Naive thymus-derived CD4-positive, alpha-beta T cell (primary cell): Measurements from ENCODE around the gene PEX14. TPM values are rescaled to one million over a fixed set of nuclear protein-coding genes. Genes with fewer than 3 reads are reported as not detected.
"Not testable (repeated sequence)": the region's sequence is repeated elsewhere in the genome, so short reads cannot be mapped to it uniquely, and the experiment has no call there.

Source experiments
- ATAC-seq: fragments of 150-1000 bp; cut with Tn5 transposase; 2 replicates; pipeline ENCODE4 v1.10.0; 2021; ENCODE audit warnings: mild to moderate bottlenecking, moderate library complexity
- CTCF ChIA-PET: fragments of 350-600 bp; sonication (Branson Sonifier 250); formaldehyde crosslinking; loops from one replicate; lab custom pipeline; 2021; ENCODE audit warnings: antibody characterized with exemption; lab: Charles Lee
- POLR2A ChIA-PET: fragments of 350-600 bp; sonication (Branson Sonifier 250); formaldehyde crosslinking; loops from one replicate; lab custom pipeline; 2021; ENCODE audit warnings: antibody characterized with exemption, inconsistent platforms; lab: Charles Lee
- DNase-seq, 9 donors: peaks; one replicate each; pipeline versions ENCODE4 v3.0.0 to v3.0.0-alpha.2; 2020 to 2022; ENCODE audit warnings: mixed read lengths in 1 of 9
- H3K27ac ChIP-seq: one replicate; pipeline ENCODE4 v1.7.0; 2013; ENCODE audit warnings: mild to moderate bottlenecking, low read depth, low read length, moderate library complexity
- H3K27me3 ChIP-seq, 2 donors: one replicate each; pipeline ENCODE4 v1.7.0; 2013; ENCODE audit warnings: low read length in 2 of 2, mild to moderate bottlenecking in 2 of 2, moderate library complexity in 2 of 2; ENCODE audit not compliant: control insufficient read depth in 2 of 2, insufficient read depth in 2 of 2
- H3K36me3 ChIP-seq, 3 experiments: 1 replicate in 2 of 3; 2 replicates in 1 of 3; pipeline ENCODE4 v1.7.0; 2013; ENCODE audit warnings: low read length in 3 of 3, mild to moderate bottlenecking in 3 of 3, moderate library complexity in 1 of 3; ENCODE audit not compliant: insufficient read depth in 3 of 3, control insufficient read depth in 2 of 3
- H3K4me1 ChIP-seq, 2 donors: one replicate each; pipeline ENCODE4 v1.7.0; 2013; ENCODE audit warnings: low read length in 2 of 2, mild to moderate bottlenecking in 2 of 2, moderate library complexity in 1 of 2; ENCODE audit not compliant: control insufficient read depth in 2 of 2, insufficient read depth in 2 of 2
- H3K4me3 ChIP-seq: 2 replicates; pipeline ENCODE4 v1.7.0; 2013; ENCODE audit warnings: mild to moderate bottlenecking, low read length
- H3K9me3 ChIP-seq, 3 experiments: 1 replicate in 2 of 3; 2 replicates in 1 of 3; pipeline ENCODE4 v1.7.0; 2013; ENCODE audit warnings: low read length in 3 of 3; ENCODE audit not compliant: control insufficient read depth in 2 of 3
- H3K27ac Mint-ChIP-seq, 9 donors: one replicate each; pipeline ENCODE4 v1.8.0; 2020 to 2022; ENCODE audit warnings: mixed read lengths in 9 of 9, mild to moderate bottlenecking in 8 of 9, moderate library complexity in 5 of 9, inconsistent platforms in 2 of 9
- H3K27me3 Mint-ChIP-seq, 5 donors: one replicate each; pipeline ENCODE4 v1.8.0; 2021 to 2022; ENCODE audit warnings: mixed read lengths in 5 of 5, mild to moderate bottlenecking in 1 of 5
- H3K36me3 Mint-ChIP-seq, 5 donors: one replicate each; pipeline ENCODE4 v1.8.0; 2020 to 2022; ENCODE audit warnings: mixed read lengths in 5 of 5, mild to moderate bottlenecking in 3 of 5, inconsistent platforms in 1 of 5
- H3K4me1 Mint-ChIP-seq, 7 donors: one replicate each; pipeline ENCODE4 v1.8.0; 2020 to 2022; ENCODE audit warnings: mixed read lengths in 7 of 7, mild to moderate bottlenecking in 3 of 7, inconsistent platforms in 1 of 7
- H3K4me3 Mint-ChIP-seq, 10 donors: one replicate each; pipeline ENCODE4 v1.8.0; 2020 to 2022; ENCODE audit warnings: mild to moderate bottlenecking in 10 of 10, mixed read lengths in 10 of 10, moderate library complexity in 6 of 10, inconsistent platforms in 2 of 10
- H3K9me3 Mint-ChIP-seq, 11 donors: one replicate each; pipeline ENCODE4 v1.8.0; 2020 to 2022; ENCODE audit warnings: mixed read lengths in 11 of 11, mild to moderate bottlenecking in 4 of 11, inconsistent platforms in 1 of 11, moderate library complexity in 1 of 11
- intact Hi-C, 2 donors: fragments of 100-400 bp; cut with micrococcal nuclease; formaldehyde crosslinking; loops; one replicate each; pipeline ENCODE4 v1.15.1; 2023
- polyA plus RNA-seq, 2 donors: library from polyadenylated mRNA; unstranded; fragments of 300-500 nt; fragmentation: Illumina TruSeq; gene quantifications; one replicate each; pipeline ENCODE4 v1.2.3, GENCODE V29; 2021
- total RNA-seq, 6 experiments: library from RNA in 5 of 6; stranded (reverse) in 5 of 6; gene quantifications; 1 replicate in 5 of 6; 2 replicates in 1 of 6; pipeline ENCODE4 v1.2.3 and lab custom pipeline; 2021 to 2026

PEX14 gene
- total and polyA plus RNA-seq, 7 experiments from 2014 or later: 3.6 to 27.8 (median 21.3) TPM

DNA sequence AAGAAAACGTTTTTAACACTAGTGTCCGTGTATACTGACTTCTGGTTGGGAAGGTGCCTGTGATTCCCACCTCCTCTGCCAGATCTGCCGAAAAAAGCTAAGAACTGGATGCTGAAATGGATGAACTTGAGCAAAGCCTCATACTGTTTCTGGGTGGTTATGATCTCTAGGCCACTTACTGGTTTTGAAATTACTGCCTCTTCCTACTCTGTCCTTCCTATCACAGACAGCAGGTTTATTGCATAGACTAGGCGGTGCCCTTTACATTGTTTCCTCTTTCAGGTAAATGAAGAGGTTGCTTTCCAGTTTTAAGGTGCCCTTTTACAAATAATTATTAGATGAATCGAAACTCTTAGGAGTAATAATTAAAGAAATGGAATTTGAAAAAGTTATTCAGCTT lies 27.5 kb downstream of the PEX14 start:
- Mint-ChIP-seq H3K27me3 (no peaks in the 10 kb centered on the region), H3K36me3 (peaks cover 0 to 8% (median 3%) of the 10 kb centered on the region in 5 donors), H3K4me1 (peaks cover 24 to 64% (median 42%) of the 10 kb centered on the region in 7 donors), H3K27ac (peak overlapping the region in 1 of 9 donors; percentile 4), H3K9me3 (no peaks in the 10 kb centered on the region), H3K4me3 (peak overlapping the region in 1 of 10 donors; percentile 37)
- Histone ChIP-seq H3K36me3 (no peaks in the 10 kb centered on the region), H3K27ac (no peak overlapping the region), H3K4me1 (peaks cover 2 to 7% of the 10 kb centered on the region in 2 donors), H3K4me3 (no peak overlapping the region), H3K27me3 (no peaks in the 10 kb centered on the region), H3K9me3 (no peaks in the 10 kb centered on the region)
- intact Hi-C loops: no loop called here
- CTCF ChIA-PET: interaction anchor here (0.8 kb wide), 1 partner anchor 887 kb away, joined by 4 read pairs; no protein-coding TSS in a partner anchor
- POLR2A ChIA-PET: no interaction called here
- DNase-seq (no peak), ATAC-seq (no peak)

DNA sequence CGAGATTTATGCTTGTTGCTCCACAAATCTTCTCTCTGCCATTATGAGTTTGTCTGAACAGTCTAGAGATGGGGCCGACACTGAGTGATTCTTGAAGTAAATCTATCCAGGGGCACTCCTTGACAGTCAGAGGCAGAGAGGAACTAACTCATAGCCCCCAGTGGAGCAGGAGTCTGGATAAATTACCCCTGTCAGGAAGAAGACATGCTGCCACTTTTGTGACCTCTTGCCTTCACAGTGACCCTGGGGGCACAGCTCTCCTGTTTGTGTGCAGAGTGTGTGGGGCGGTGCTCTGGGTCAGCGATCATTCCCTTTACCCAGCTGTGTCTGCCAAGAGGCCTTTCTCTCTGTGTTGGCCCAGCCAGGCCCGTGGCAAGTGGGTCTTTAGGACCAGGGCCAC lies 29.5 kb downstream of the PEX14 start:
- Histone ChIP-seq H3K36me3 (no peaks in the 10 kb centered on the region), H3K27ac (no peak overlapping the region), H3K4me1 (peaks cover 2 to 6% of the 10 kb centered on the region in 2 donors), H3K4me3 (no peak overlapping the region), H3K27me3 (no peaks in the 10 kb centered on the region), H3K9me3 (no peaks in the 10 kb centered on the region)
- H3K36me3 Mint-ChIP-seq: peaks cover 0 to 8% (median 0%) of the 10 kb centered on the region in 5 donors
- H3K4me3 Mint-ChIP-seq: no peak overlapping the region
- CTCF ChIA-PET: interaction anchor here (0.5 to 5.8 kb wide), 3 partner anchors 10 to 189 kb away, joined by 3 to 43 read pairs (median 3); no protein-coding TSS in a partner anchor
- H3K9me3 Mint-ChIP-seq: no peaks in the 10 kb centered on the region
- intact Hi-C loops: no loop called here
- H3K27me3 Mint-ChIP-seq: no peaks in the 10 kb centered on the region
- H3K27ac Mint-ChIP-seq: peak overlapping the region in 5 of 9 donors; percentile 22 to 65 (median 56)
- H3K4me1 Mint-ChIP-seq: peaks cover 23 to 60% (median 35%) of the 10 kb centered on the region in 7 donors
- no peak for DNase-seq
- ATAC-seq: no peak
- POLR2A ChIA-PET: interaction anchor here (1.2 kb wide), 1 partner anchor 9 kb away, joined by 4 read pairs; no protein-coding TSS in a partner anchor

DNA sequence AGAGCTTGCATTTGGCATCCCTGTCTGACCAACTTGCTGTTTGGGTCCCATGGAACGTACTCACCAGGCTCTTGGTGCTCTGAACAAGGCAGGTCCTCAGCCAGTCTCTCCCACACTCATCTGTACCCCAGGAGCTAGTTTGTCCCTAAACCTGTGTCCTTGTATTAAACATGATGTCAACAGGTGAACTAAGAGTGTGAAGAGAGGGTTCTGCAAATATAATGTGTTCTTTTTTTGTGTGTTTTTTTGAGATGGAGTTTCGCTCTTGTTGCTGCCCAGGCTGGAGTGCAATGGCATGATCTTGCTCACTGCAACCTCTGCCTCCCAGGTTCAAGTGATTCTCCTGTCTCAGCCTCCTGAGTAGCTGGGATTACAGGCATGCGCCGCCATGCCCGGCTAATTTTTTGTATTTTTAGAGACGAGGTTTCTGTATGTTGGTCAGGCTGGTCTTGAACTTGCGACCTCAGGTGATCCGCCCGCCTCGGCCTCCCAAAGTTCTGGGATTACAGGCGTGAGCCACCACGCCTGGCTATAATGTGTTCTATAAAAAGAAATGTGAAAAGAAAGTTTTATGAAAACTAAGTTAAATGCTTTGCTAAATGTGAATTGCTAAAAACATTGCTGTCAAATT lies 31.4 kb downstream of the PEX14 start:
- H3K4me3 ChIP-seq, H3K9me3 Mint-ChIP-seq, H3K27me3 Mint-ChIP-seq, H3K27ac ChIP-seq, H3K27me3 ChIP-seq, DNase-seq, H3K4me3 Mint-ChIP-seq, intact Hi-C loops, H3K9me3 ChIP-seq, H3K36me3 Mint-ChIP-seq, ATAC-seq, H3K36me3 ChIP-seq: not testable (repeated sequence)
- POLR2A ChIA-PET: interaction anchor here (1.5 kb wide), 1 partner anchor 11 kb away, joined by 6 read pairs; no protein-coding TSS in a partner anchor
- CTCF ChIA-PET: interaction anchor here (2.9 to 5.8 kb wide), 2 partner anchors 8 to 12 kb away, joined by 15 to 43 read pairs; no protein-coding TSS in a partner anchor
- peaks cover 17 to 21% of the 10 kb centered on the region in 2 donors for H3K4me1 ChIP-seq
- Mint-ChIP-seq H3K27ac (peak overlapping the region in 7 of 9 donors; percentile 30 to 82 (median 66)), H3K4me1 (peaks cover 32 to 71% (median 49%) of the 10 kb centered on the region in 7 donors)

DNA sequence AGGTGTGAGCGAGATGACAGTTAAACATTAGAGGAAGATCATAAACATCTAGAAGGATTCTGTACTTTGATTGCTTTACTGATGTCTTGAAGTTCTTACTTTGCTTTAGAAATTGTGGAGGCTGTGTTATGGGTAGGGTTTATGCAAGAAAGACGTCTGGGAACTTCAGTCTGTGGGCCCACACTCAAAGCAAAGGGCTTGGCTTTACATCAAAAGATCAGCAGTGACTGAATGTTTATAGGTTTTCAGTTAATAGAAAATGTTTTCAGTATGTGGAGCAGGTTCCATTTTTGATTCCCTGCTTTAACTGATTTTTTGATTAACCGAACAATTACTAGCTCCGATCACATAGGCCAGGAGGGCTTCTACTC lies 31.9 kb downstream of the PEX14 start:
- H3K36me3 ChIP-seq: no peaks in the 10 kb centered on the region
- Mint-ChIP-seq H3K4me3 (no peak overlapping the region), H3K27ac (peak overlapping the region in 8 of 9 donors; percentile 44 to 85 (median 70)), H3K9me3 (no peaks in the 10 kb centered on the region), H3K36me3 (peaks cover 0 to 6% (median 0%) of the 10 kb centered on the region in 5 donors), H3K27me3 (no peaks in the 10 kb centered on the region), H3K4me1 (peaks cover 37 to 76% (median 54%) of the 10 kb centered on the region in 7 donors)
- peaks cover 22 to 26% of the 10 kb centered on the region in 2 donors for H3K4me1 ChIP-seq
- ATAC-seq (no peak), DNase-seq (no peak)
- H3K4me3 ChIP-seq: no peak overlapping the region
- CTCF ChIA-PET: interaction anchor here (0.6 to 5.8 kb wide), 5 partner anchors 9 to 435 kb away, joined by 4 to 43 read pairs (median 6); no protein-coding TSS in a partner anchor
- POLR2A ChIA-PET: interaction anchor here (0.7 to 1.5 kb wide), 2 partner anchors 10 to 12 kb away, joined by 4 to 6 read pairs; no protein-coding TSS in a partner anchor
- no peaks in the 10 kb centered on the region for H3K9me3 ChIP-seq
- intact Hi-C loops: loop anchor here (1.0 kb wide), 5 partner anchors 11 to 436 kb away; no protein-coding TSS in a partner anchor
- no peaks in the 10 kb centered on the region for H3K27me3 ChIP-seq
- H3K27ac ChIP-seq: no peak overlapping the region

DNA sequence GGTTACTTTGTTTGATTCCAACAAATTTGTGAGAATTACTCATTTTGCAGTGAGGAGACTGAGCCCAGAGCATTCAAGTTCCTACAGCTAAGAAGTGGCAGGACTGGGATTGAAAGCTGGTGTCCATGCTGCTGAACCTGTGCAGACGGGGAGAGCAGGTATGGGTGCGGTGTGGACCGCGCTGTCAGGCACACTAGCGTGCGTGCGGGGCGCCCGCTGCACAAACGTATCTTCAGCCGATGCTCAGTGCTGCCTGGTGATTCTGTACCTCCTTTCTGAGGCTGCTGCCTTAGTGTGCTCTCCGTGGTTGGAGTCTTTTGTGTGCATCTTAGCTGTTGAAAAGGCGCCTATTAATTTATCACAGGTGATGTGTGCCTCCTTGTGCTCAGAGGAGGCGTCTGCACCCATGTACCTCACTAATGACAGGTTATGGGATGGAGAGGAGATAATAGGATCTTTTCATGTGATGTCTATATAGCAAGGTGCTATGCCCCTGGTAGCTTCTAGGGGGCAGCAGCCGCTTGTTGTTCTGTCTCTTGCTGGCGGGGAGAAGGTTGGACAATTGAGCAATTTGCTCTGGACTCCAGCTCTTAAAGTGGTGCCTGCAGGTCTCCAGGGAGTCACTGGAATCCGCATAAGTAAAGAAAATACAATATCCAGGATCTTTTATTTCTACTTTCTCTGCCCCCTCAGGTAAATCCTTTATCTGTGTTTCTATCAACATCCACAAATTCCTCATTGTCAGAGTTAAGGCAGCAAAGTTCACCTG lies 32.5 kb downstream of the PEX14 start:
- Mint-ChIP-seq H3K27ac (peak overlapping the region; percentile 37 to 85 (median 57)), H3K36me3 (peaks cover 0 to 6% (median 0%) of the 10 kb centered on the region in 5 donors), H3K4me1 (peaks cover 38 to 76% (median 54%) of the 10 kb centered on the region in 7 donors), H3K9me3 (no peaks in the 10 kb centered on the region), H3K27me3 (no peaks in the 10 kb centered on the region), H3K4me3 (peak overlapping the region in 4 of 10 donors; percentile 7 to 66 (median 36))
- ATAC-seq (peak; percentile 78), DNase-seq (peak in 7 of 9 donors; percentile 32 to 60 (median 55))
- Histone ChIP-seq H3K4me3 (no peak overlapping the region), H3K27me3 (no peaks in the 10 kb centered on the region), H3K36me3 (no peaks in the 10 kb centered on the region), H3K9me3 (no peaks in the 10 kb centered on the region), H3K4me1 (peaks cover 29 to 32% of the 10 kb centered on the region in 2 donors), H3K27ac (no peak overlapping the region)
- POLR2A ChIA-PET: interaction anchor here (0.6 to 1.5 kb wide), 3 partner anchors 11 to 21 kb away, joined by 3 to 6 read pairs (median 4); no protein-coding TSS in a partner anchor
- intact Hi-C loops: loop anchor here (1.0 kb wide), 5 partner anchors 12 to 435 kb away; no protein-coding TSS in a partner anchor
- CTCF ChIA-PET: interaction anchor here (0.6 to 5.8 kb wide), 12 partner anchors 9 to 435 kb away, joined by 3 to 43 read pairs (median 4); no protein-coding TSS in a partner anchor

DNA sequence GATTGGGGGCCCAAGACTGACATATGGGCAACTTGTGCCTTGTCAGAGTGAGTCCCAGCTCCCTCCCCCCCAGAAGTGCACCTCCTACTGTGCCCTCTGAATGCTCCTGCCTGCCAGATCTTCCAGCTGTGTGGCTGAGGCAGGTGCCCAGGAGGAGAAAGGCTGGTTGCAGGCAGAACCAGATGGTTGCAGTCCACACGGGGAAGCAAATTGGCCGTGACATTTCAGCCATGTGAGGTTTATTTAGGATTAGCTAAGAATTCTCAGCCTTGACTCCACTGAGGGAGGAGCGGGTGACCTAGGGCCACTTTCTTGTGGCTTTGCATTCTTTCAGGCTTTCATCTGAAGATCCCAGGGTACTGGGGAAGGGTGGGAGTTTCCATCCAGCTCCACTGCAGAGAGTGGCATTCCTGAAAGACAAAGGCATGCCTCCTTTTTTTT lies 33.8 kb downstream of the PEX14 start:
- ChIA-PET POLR2A (interaction anchor here (2.9 kb wide), 1 partner anchor 13 kb away, joined by 20 read pairs; no protein-coding TSS in a partner anchor), CTCF (interaction anchor here (0.6 to 5.8 kb wide), 7 partner anchors 10 to 434 kb away, joined by 3 to 43 read pairs (median 4); no protein-coding TSS in a partner anchor)
- Mint-ChIP-seq H3K4me1 (peaks cover 40 to 83% (median 61%) of the 10 kb centered on the region in 7 donors), H3K36me3 (peaks cover 0 to 6% (median 0%) of the 10 kb centered on the region in 5 donors), H3K27me3 (no peaks in the 10 kb centered on the region), H3K27ac (peak overlapping the region in 3 of 9 donors; percentile 17 to 34 (median 28)), H3K4me3 (no peak overlapping the region), H3K9me3 (no peaks in the 10 kb centered on the region)
- Histone ChIP-seq H3K27ac (no peak overlapping the region), H3K4me3 (no peak overlapping the region), H3K36me3 (no peaks in the 10 kb centered on the region), H3K9me3 (no peaks in the 10 kb centered on the region), H3K27me3 (no peaks in the 10 kb centered on the region), H3K4me1 (peaks cover 41 to 43% of the 10 kb centered on the region in 2 donors)
- no peak for ATAC-seq
- intact Hi-C loops: no loop called here
- no peak for DNase-seq
